K562 (cell line): ENCODE results near the gene DPM1. TPM values are rescaled to one million over a fixed set of nuclear protein-coding genes. Genes with fewer than 3 reads are reported as not detected.

ENCODE experiments used
- ASH1L ChIP-seq: fragments of 450-650 bp; IDR thresholded peaks from 2 replicates; pipeline ENCODE4 v1.6.1; 2018; ENCODE audit warnings: borderline replicate concordance, mild to moderate bottlenecking, low read depth; ENCODE audit not compliant: partially characterized antibody
- ATF1 ChIP-seq, 2 experiments: fragments of 450-650 bp in 1 of 2; IDR thresholded peaks; 2 replicates each; pipeline ENCODE4 v1.6.1; 2016; ENCODE audit warnings: missing compliant biosample characterization in 1 of 2, missing genetic modification characterization in 1 of 2
- CEBPB ChIP-seq: fragments of 450-650 bp; IDR thresholded peaks from 2 replicates; pipeline ENCODE4 v1.6.1; 2016; ENCODE audit warnings: missing genetic modification characterization, missing compliant biosample characterization
- CREM ChIP-seq: IDR thresholded peaks from 2 replicates; pipeline ENCODE4 v1.6.1; 2014; ENCODE audit warnings: antibody characterized with exemption, low read depth
- CXXC5 ChIP-seq: fragments of 250-450 bp; sonication (Bioruptor Pico); IDR thresholded peaks from 2 replicates; pipeline ENCODE4 v1.8.0; 2022; ENCODE audit warnings: inconsistent platforms, mild to moderate bottlenecking, moderate library complexity
- DLX4 ChIP-seq: fragments of 250-450 bp; sonication (Bioruptor Pico); IDR thresholded peaks from 2 replicates; pipeline ENCODE4 v1.6.1; 2021; ENCODE audit warnings: mild to moderate bottlenecking
- GABPB1 ChIP-seq: sonication (generic); formaldehyde crosslinking; IDR thresholded peaks from 2 replicates; pipeline ENCODE4 v1.8.0; 2022; ENCODE audit warnings: mild to moderate bottlenecking, missing genetic modification reagents
- GABPB2 ChIP-seq: fragments of 250-450 bp; sonication (Bioruptor Pico); conservative IDR thresholded peaks from 2 replicates; pipeline ENCODE4 v1.5.1; 2021; ENCODE audit warnings: mild to moderate bottlenecking
- HCFC1 ChIP-seq: IDR thresholded peaks from 2 replicates; pipeline ENCODE4 v1.6.1; 2012; ENCODE audit warnings: low read depth, low read length, improper control_type of control experiment
- ID3 ChIP-seq, 2 experiments: fragments of 250-450 bp in 1 of 2; fragments of 450-650 bp in 1 of 2; sonication (Bioruptor Pico) in 1 of 2; IDR thresholded peaks; 2 replicates each; pipeline versions ENCODE4 v1.6.1 to v1.8.0; 2016 to 2021; ENCODE audit warnings: mild to moderate bottlenecking in 2 of 2, moderate library complexity in 2 of 2, missing compliant biosample characterization in 1 of 2, missing genetic modification characterization in 1 of 2
- KLF13 ChIP-seq: fragments of 450-650 bp; IDR thresholded peaks from 2 replicates; pipeline ENCODE4 v1.6.1; 2016; ENCODE audit warnings: missing genetic modification characterization, low read depth, mild to moderate bottlenecking, missing compliant biosample characterization, moderate library complexity, borderline replicate concordance
- L3MBTL2 ChIP-seq: fragments of 450-650 bp; IDR thresholded peaks from 2 replicates; pipeline ENCODE4 v1.6.1; 2016; ENCODE audit warnings: mild to moderate bottlenecking, moderate library complexity
- LCOR ChIP-seq: sonication (generic); formaldehyde crosslinking; IDR thresholded peaks from 2 replicates; pipeline ENCODE4 v1.8.0; 2022; ENCODE audit warnings: mild to moderate bottlenecking, missing genetic modification reagents
- MAFK ChIP-seq: IDR thresholded peaks from 2 replicates; pipeline ENCODE4 v1.6.1; 2011; ENCODE audit warnings: low read length, improper control_type of control experiment
- MEIS2 ChIP-seq: fragments of 450-650 bp; IDR thresholded peaks from 2 replicates; pipeline ENCODE4 v1.6.1; 2014; ENCODE audit warnings: mild to moderate bottlenecking; ENCODE audit not compliant: partially characterized antibody
- PHF20 ChIP-seq: fragments of 450-650 bp; IDR thresholded peaks from 2 replicates; pipeline ENCODE4 v1.6.1; 2018; ENCODE audit not compliant: partially characterized antibody
- POLR2AphosphoS5 ChIP-seq: IDR thresholded peaks from 2 replicates; pipeline ENCODE4 v1.6.1; 2011; ENCODE audit warnings: mild to moderate bottlenecking, low read depth, low read length, moderate library complexity; ENCODE audit not compliant: control insufficient read depth, insufficient read depth
- PTRF ChIP-seq: fragments of 450-650 bp; IDR thresholded peaks from 2 replicates; pipeline ENCODE4 v1.6.1; 2016; ENCODE audit warnings: mild to moderate bottlenecking, missing genetic modification characterization, missing compliant biosample characterization
- RBM25 ChIP-seq: fragments of 200-400 bp; formaldehyde crosslinking; IDR thresholded peaks from 2 replicates; pipeline ENCODE4 v1.6.1; 2018; ENCODE audit warnings: low read length, low read depth, moderate library complexity; ENCODE audit not compliant: severe bottlenecking
- RFX1 ChIP-seq: fragments of 450-650 bp; IDR thresholded peaks from 2 replicates; pipeline ENCODE4 v1.6.1; 2016; ENCODE audit warnings: mild to moderate bottlenecking, moderate library complexity
- SMAD4 ChIP-seq: fragments of 250-450 bp; sonication (Bioruptor Pico); conservative IDR thresholded peaks from 2 replicates; pipeline ENCODE4 v1.8.0; 2021; ENCODE audit warnings: inconsistent platforms, mild to moderate bottlenecking, moderate library complexity
- SMARCC2 ChIP-seq: fragments of 450-650 bp; IDR thresholded peaks from 2 replicates; pipeline ENCODE4 v1.6.1; 2017; ENCODE audit warnings: antibody characterized with exemption, moderate library complexity, mild to moderate bottlenecking, low read depth
- SNIP1 ChIP-seq: fragments of 450-650 bp; IDR thresholded peaks from 2 replicates; pipeline ENCODE4 v1.7.1; 2017; ENCODE audit warnings: low read depth, mild to moderate bottlenecking
- STAT6 ChIP-seq: sonication (generic); formaldehyde crosslinking; IDR thresholded peaks from 2 replicates; pipeline ENCODE4 v1.8.1; 2023; ENCODE audit warnings: mild to moderate bottlenecking, missing genetic modification reagents
- ZNF76 ChIP-seq: fragments of 250-450 bp; sonication (Bioruptor Pico); IDR thresholded peaks from 2 replicates; pipeline ENCODE4 v1.4.0; 2020; ENCODE audit warnings: mild to moderate bottlenecking, moderate library complexity, borderline replicate concordance
- polyA plus RNA-seq, 8 experiments: library from polyadenylated mRNA; depleted of rRNA in 4 of 8; stranded (reverse) in 5 of 8; unstranded in 3 of 8; fragments of >200 nt; fragmentation: Nextera tagmentation in 2 of 8; fragmentation: Illumina TruSeq in 1 of 8; extraction: Ambion mirVana in 2 of 8; extraction: Trizol in 1 of 8; gene quantifications; 2 replicates each; pipeline versions ENCODE4 v1.2.1 to v1.2.3, GENCODE V29; 2011 to 2014; ENCODE audit warnings: inconsistent platforms in 1 of 8, missing spikeins in 1 of 8
- total RNA-seq, 7 experiments: library from RNA; depleted of rRNA in 6 of 7; stranded (reverse); fragments of >200 nt in 6 of 7; fragmentation: Illumina TruSeq in 2 of 7; extraction: Trizol in 2 of 7; gene quantifications; 2 replicates each; pipeline versions ENCODE4 v1.2.1 to v1.2.3, GENCODE V29; 2011 to 2021; ENCODE audit warnings: low replicate concordance in 1 of 7

DPM1 gene
- total and polyA plus RNA-seq, 9 of the 15 experiments (the other 6 are each of a cell fraction or from before 2014, with no cell fraction given), result 75.2 to 190 (median 153) TPM

- TF ChIP-seq SMARCC2, result no peak
- TF ChIP-seq ZNF76, result no peak
- no peak for TF ChIP-seq STAT6
- peak; percentile 46; the same call in 1 of the 2 replicates for TF ChIP-seq LCOR (CRISPR knock-in tag)
- TF ChIP-seq MAFK, result peak; percentile 18; the same call in 1 of the 2 replicates
- TF ChIP-seq GABPB1, result peak; percentile 53
- TF ChIP-seq ATF1 (CRISPR knock-in tag; IDR thresholded peaks at IDR 0.05), result no peak
- peak; percentile 81 for TF ChIP-seq ATF1 (tag; IDR thresholded peaks at IDR 0.05)
- TF ChIP-seq SMAD4 (CRISPR knock-in tag), result no peak
- TF ChIP-seq GABPB2, result no peak
- peak; percentile 65 for TF ChIP-seq ASH1L
- TF ChIP-seq SNIP1, result no peak
- peak; percentile 48 for TF ChIP-seq MEIS2
- 0 out of 2 replicates have a peak, but pooled peaks have one; percentile 40 for TF ChIP-seq CXXC5
- peak; percentile 79 for TF ChIP-seq RBM25
- TF ChIP-seq PHF20, result no peak
- TF ChIP-seq RFX1, result no peak
- TF ChIP-seq CEBPB, result peak; percentile 81
- TF ChIP-seq KLF13 (tag), result no peak
- TF ChIP-seq DLX4 (CRISPR knock-in tag), result no peak
- TF ChIP-seq CREM, result peak; percentile 69
- TF ChIP-seq L3MBTL2, result peak; percentile 36; the same call in 1 of the 2 replicates
- no peak for TF ChIP-seq POLR2AphosphoS5
- TF ChIP-seq ID3 (CRISPR knock-in tag; IDR thresholded peaks at IDR 0.05), result no peak
- no peak for TF ChIP-seq ID3 (tag; IDR thresholded peaks at IDR 0.05)
- no peak for TF ChIP-seq PTRF
- 0 out of 2 replicates have a peak, but pooled peaks have one; percentile 11 for TF ChIP-seq HCFC1
Observed at GRCh38 chr20:50992733-50993457, 34.6 kb upstream of the DPM1 start (continued).
